ENCODE results near the gene FEZ2. TPM values are rescaled to one million over a fixed set of nuclear protein-coding genes. Genes with fewer than 3 reads are reported as not detected.

The FEZ2 gene
- total RNA-seq, 1 experiment from 2014 or later = 47.6 TPM

GRCh38 chr2:36587556-36587955 lies 10.4 kb downstream of the FEZ2 start:
- peaks cover 15% of the 10 kb centered on the region for H3K36me3 Mint-ChIP-seq (ENCODE audit: insufficient read depth, unreplicated experiment)

GRCh38 chr2:36587101-36587500 lies 10.9 kb downstream of the FEZ2 start:
- peaks cover 18% of the 10 kb centered on the region for H3K36me3 Mint-ChIP-seq (ENCODE audit: insufficient read depth, unreplicated experiment)
- no peak for DNase-seq
- no TSS peak for BruUV-seq (replicated peaks)
- no peak overlapping the region for H3K27ac Mint-ChIP-seq (ENCODE audit: unreplicated experiment)
- TF ChIP-seq, protein P1, sequence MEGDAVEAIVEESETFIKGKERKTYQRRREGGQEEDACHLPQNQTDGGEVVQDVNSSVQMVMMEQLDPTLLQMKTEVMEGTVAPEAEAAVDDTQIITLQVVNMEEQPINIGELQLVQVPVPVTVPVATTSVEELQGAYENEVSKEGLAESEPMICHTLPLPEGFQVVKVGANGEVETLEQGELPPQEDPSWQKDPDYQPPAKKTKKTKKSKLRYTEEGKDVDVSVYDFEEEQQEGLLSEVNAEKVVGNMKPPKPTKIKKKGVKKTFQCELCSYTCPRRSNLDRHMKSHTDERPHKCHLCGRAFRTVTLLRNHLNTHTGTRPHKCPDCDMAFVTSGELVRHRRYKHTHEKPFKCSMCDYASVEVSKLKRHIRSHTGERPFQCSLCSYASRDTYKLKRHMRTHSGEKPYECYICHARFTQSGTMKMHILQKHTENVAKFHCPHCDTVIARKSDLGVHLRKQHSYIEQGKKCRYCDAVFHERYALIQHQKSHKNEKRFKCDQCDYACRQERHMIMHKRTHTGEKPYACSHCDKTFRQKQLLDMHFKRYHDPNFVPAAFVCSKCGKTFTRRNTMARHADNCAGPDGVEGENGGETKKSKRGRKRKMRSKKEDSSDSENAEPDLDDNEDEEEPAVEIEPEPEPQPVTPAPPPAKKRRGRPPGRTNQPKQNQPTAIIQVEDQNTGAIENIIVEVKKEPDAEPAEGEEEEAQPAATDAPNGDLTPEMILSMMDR (IDR thresholded peaks at IDR 0.05; ENCODE audit: unreplicated experiment) = no peak
- no peaks in the 10 kb centered on the region for H3K27me3 Mint-ChIP-seq (ENCODE audit: unreplicated experiment)
- peaks cover 12% of the 10 kb centered on the region for H3K4me1 Mint-ChIP-seq (ENCODE audit: low read depth, unreplicated experiment)
- CTCF ChIA-PET = no interaction called here
- H3K9me3 Mint-ChIP-seq (ENCODE audit: low read depth, unreplicated experiment) = no peaks in the 10 kb centered on the region
- intact Hi-C loops (cut with micrococcal nuclease; ENCODE audit: unreplicated experiment) = no loop called here
- H3K4me3 Mint-ChIP-seq (ENCODE audit: low read depth, unreplicated experiment) = no peak overlapping the region

More at GRCh38 chr2:36587556-36587955, 10.4 kb downstream of the FEZ2 start:
- intact Hi-C loops (cut with micrococcal nuclease; ENCODE audit: unreplicated experiment) = no loop called here
- CTCF ChIA-PET = no interaction called here
- Mint-ChIP-seq H3K4me3 (ENCODE audit: low read depth, unreplicated experiment) (no peak overlapping the region), H3K9me3 (ENCODE audit: low read depth, unreplicated experiment) (no peaks in the 10 kb centered on the region), H3K4me1 (ENCODE audit: low read depth, unreplicated experiment) (peaks cover 12% of the 10 kb centered on the region), H3K27ac (ENCODE audit: unreplicated experiment) (no peak overlapping the region), H3K27me3 (ENCODE audit: unreplicated experiment) (no peaks in the 10 kb centered on the region)
- no peak for DNase-seq
- TF ChIP-seq, protein P1 (IDR thresholded peaks at IDR 0.05; ENCODE audit: unreplicated experiment) = no peak
- BruUV-seq (replicated peaks) = no TSS peak

- no peak for DNase-seq
- H3K9me3 Mint-ChIP-seq (ENCODE audit: low read depth, unreplicated experiment) = no peaks in the 10 kb centered on the region
- H3K27ac Mint-ChIP-seq (ENCODE audit: unreplicated experiment) = no peak overlapping the region
- CTCF ChIA-PET = no interaction called here
- no peak overlapping the region for H3K4me3 Mint-ChIP-seq (ENCODE audit: low read depth, unreplicated experiment)
- BruUV-seq (replicated peaks) = no TSS peak
- peaks cover 18% of the 10 kb centered on the region for H3K36me3 Mint-ChIP-seq (ENCODE audit: insufficient read depth, unreplicated experiment)
- TF ChIP-seq, protein P1 (IDR thresholded peaks at IDR 0.05; ENCODE audit: unreplicated experiment) = no peak
- H3K27me3 Mint-ChIP-seq (ENCODE audit: unreplicated experiment) = no peaks in the 10 kb centered on the region
- H3K4me1 Mint-ChIP-seq (ENCODE audit: low read depth, unreplicated experiment) = peaks cover 7% of the 10 kb centered on the region
- intact Hi-C loops (cut with micrococcal nuclease; ENCODE audit: unreplicated experiment) = no loop called here
These were observed 11.3 kb downstream of the FEZ2 start for GRCh38 chr2:36586672-36587071.

DNA sequence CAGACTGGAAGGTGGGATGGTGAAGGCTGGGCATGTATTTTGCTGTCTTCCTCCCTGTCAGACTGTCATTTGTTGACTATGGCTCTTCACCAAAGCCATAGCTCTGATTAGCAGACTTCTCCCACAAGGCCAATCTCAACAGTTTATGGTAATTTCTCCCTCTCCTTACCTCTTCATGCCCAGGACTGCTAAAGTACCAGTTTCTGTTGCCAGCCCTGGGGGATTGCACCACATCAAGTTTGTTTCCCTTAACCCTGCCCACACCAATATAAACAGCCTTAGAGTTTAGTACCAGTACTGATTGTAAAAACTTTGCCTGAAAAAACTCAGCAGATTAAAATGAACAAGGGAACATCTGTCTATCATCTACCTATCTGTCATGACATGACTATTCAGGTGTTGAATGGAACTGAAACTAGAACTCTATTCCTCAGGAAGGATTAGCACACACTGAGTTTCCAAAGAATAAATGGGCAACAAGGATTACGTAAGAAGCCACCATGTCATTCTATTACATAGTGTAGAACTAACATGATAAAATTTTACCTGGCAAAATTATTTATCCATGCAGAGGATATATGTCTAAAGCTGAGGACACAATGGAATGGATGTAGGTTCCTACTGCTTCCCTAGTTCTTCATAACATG lies 13.7 kb downstream of the FEZ2 start:
- peaks cover 9% of the 10 kb centered on the region for H3K36me3 Mint-ChIP-seq (ENCODE audit: insufficient read depth, unreplicated experiment)
- H3K4me3 Mint-ChIP-seq (ENCODE audit: low read depth, unreplicated experiment) = no peak overlapping the region
- CTCF ChIA-PET = no interaction called here
- intact Hi-C loops (cut with micrococcal nuclease; ENCODE audit: unreplicated experiment) = no loop called here
- DNase-seq = no peak
- no peaks in the 10 kb centered on the region for H3K27me3 Mint-ChIP-seq (ENCODE audit: unreplicated experiment)
- TF ChIP-seq, protein P1 (IDR thresholded peaks at IDR 0.05; ENCODE audit: unreplicated experiment) = no peak
- BruUV-seq (replicated peaks) = no TSS peak
- no peaks in the 10 kb centered on the region for H3K9me3 Mint-ChIP-seq (ENCODE audit: low read depth, unreplicated experiment)
- H3K4me1 Mint-ChIP-seq (ENCODE audit: low read depth, unreplicated experiment) = peaks cover 5% of the 10 kb centered on the region
- no peak overlapping the region for H3K27ac Mint-ChIP-seq (ENCODE audit: unreplicated experiment)
